IPS-NIHi11 (cell line): ENCODE measurements around the gene NGEF.

Source experiments
- DNase-seq: peaks from one replicate; pipeline ENCODE4 v3.0.0; 2012; ENCODE audit warnings: mixed read lengths, low spot score

NGEF gene

GRCh38 chr2:233042549-233042948 lies 29.5 kb upstream of the NGEF start:
- DNase-seq: no peak

GRCh38 chr2:233041722-233042323 lies 28.8 kb upstream of the NGEF start:
- DNase-seq: no peak

- DNase-seq: no peak
These were observed 27.5 kb upstream of the NGEF start for GRCh38 chr2:233040571-233040970.

GRCh38 chr2:233039846-233040530 lies 26.9 kb upstream of the NGEF start:
- no peak for DNase-seq

- no peak for DNase-seq
These were observed 26.3 kb upstream of the NGEF start for GRCh38 chr2:233039212-233039845.

GRCh38 chr2:233037078-233037477 lies 24.0 kb upstream of the NGEF start:
- no peak for DNase-seq

- no peak for DNase-seq
These were observed 23.2 kb upstream of the NGEF start for GRCh38 chr2:233036162-233036838.

- no peak for DNase-seq
These were observed 22.5 kb upstream of the NGEF start for GRCh38 chr2:233035426-233036161.

GRCh38 chr2:233034091-233034882 lies 21.2 kb upstream of the NGEF start:
- no peak for DNase-seq

- DNase-seq: no peak
These were observed 20.6 kb upstream of the NGEF start for GRCh38 chr2:233033672-233034071.

GRCh38 chr2:233032551-233033320 lies 19.7 kb upstream of the NGEF start, which contains the start of gene NEU2:
Gene NEU2, plus strand, starts transcription at chr2:233032672. Its CDS starts 0 bp downstream, at chr2:233032672.
- DNase-seq: no peak

GRCh38 chr2:233031556-233032500 lies 18.8 kb upstream of the NGEF start:
- no peak for DNase-seq

GRCh38 chr2:233029321-233029720 lies 16.3 kb upstream of the NGEF start:
- DNase-seq: no peak

GRCh38 chr2:233026198-233026813 lies 13.2 kb upstream of the NGEF start:
- no peak for DNase-seq

- DNase-seq: no peak
These were observed 12.7 kb upstream of the NGEF start for GRCh38 chr2:233025706-233026105.

- DNase-seq: no peak
These were observed 10.8 kb upstream of the NGEF start for GRCh38 chr2:233023761-233024410.

- no peak for DNase-seq
These were observed 10.1 kb upstream of the NGEF start for GRCh38 chr2:233023007-233023760.

- no peak for DNase-seq
These were observed 9.5 kb upstream of the NGEF start for GRCh38 chr2:233022561-233022960.
